ENCODE data around the gene TMEM198.

TMEM198 gene

GRCh38 chr2:219562049-219563020 is 18.5 kb downstream of the TMEM198 start:
- no peak for DNase-seq (ENCODE audit: low read depth in 2 of 2)

GRCh38 chr2:219563271-219563928 is 19.6 kb downstream of the TMEM198 start:
- no peak for DNase-seq (ENCODE audit: low read depth in 2 of 2)

- DNase-seq (ENCODE audit: low read depth in 2 of 2), result no peak
These were observed 21.6 kb downstream of the TMEM198 start for GRCh38 chr2:219565130-219566080.

- DNase-seq (ENCODE audit: low read depth in 2 of 2), result no peak
These were observed 22.8 kb downstream of the TMEM198 start for GRCh38 chr2:219566640-219567039.

GRCh38 chr2:219567131-219567530 is 23.3 kb downstream of the TMEM198 start:
- DNase-seq (ENCODE audit: low read depth in 2 of 2), result no peak

GRCh38 chr2:219567791-219568361 is 24.0 kb downstream of the TMEM198 start:
- no peak for DNase-seq (ENCODE audit: low read depth in 2 of 2)

- DNase-seq (ENCODE audit: low read depth in 2 of 2), result no peak
These were observed 25.2 kb downstream of the TMEM198 start for GRCh38 chr2:219569041-219569440.

GRCh38 chr2:219569635-219570034 is 25.8 kb downstream of the TMEM198 start:
- no peak for DNase-seq (ENCODE audit: low read depth in 2 of 2)

GRCh38 chr2:219570194-219570923 is 26.5 kb downstream of the TMEM198 start:
- DNase-seq (ENCODE audit: low read depth in 2 of 2), result no peak

GRCh38 chr2:219570924-219571310 is 27.1 kb downstream of the TMEM198 start:
- no peak for DNase-seq (ENCODE audit: low read depth in 2 of 2)

GRCh38 chr2:219571311-219572236 is 27.7 kb downstream of the TMEM198 start, which contains the start of gene OBSL1:
TSS of gene OBSL1 (minus strand) at chr2:219571539. CDS start at chr2:219571232, 307 bp downstream.
- no peak for DNase-seq (ENCODE audit: low read depth in 2 of 2)

GRCh38 chr2:219572237-219573001 is 28.6 kb downstream of the TMEM198 start, which contains the start of gene INHA:
TSS of gene INHA (plus strand) at chr2:219572310. CDS start at chr2:219572375, 65 bp downstream.
- DNase-seq (ENCODE audit: low read depth in 2 of 2), result no peak

GRCh38 chr2:219573166-219573565 is 29.3 kb downstream of the TMEM198 start:
- no peak for DNase-seq (ENCODE audit: low read depth in 2 of 2)

GRCh38 chr2:219574484-219575311 is 30.9 kb downstream of the TMEM198 start:
- DNase-seq (ENCODE audit: low read depth in 2 of 2), result no peak

- DNase-seq (ENCODE audit: low read depth in 2 of 2), result no peak
These were observed 32.0 kb downstream of the TMEM198 start for GRCh38 chr2:219575566-219576504.

Data from stimulated activated CD8-positive, alpha-beta memory T cell treated with anti-CD3 and anti-CD28 coated beads, Interleukin-7, amount 100 ng/mL, for 1 hour (primary cell).